ENCODE data around the gene PKP4. TPM values are rescaled to one million over a fixed set of nuclear protein-coding genes. Genes with fewer than 3 reads are reported as not detected.
A peak's percentile ranks its signal among the peaks of the same experiment; 100 is the strongest.

Gene PKP4
- total RNA-seq, 3 donors from 2014 or later, result 62.1 to 138 (median 121) TPM

DNA sequence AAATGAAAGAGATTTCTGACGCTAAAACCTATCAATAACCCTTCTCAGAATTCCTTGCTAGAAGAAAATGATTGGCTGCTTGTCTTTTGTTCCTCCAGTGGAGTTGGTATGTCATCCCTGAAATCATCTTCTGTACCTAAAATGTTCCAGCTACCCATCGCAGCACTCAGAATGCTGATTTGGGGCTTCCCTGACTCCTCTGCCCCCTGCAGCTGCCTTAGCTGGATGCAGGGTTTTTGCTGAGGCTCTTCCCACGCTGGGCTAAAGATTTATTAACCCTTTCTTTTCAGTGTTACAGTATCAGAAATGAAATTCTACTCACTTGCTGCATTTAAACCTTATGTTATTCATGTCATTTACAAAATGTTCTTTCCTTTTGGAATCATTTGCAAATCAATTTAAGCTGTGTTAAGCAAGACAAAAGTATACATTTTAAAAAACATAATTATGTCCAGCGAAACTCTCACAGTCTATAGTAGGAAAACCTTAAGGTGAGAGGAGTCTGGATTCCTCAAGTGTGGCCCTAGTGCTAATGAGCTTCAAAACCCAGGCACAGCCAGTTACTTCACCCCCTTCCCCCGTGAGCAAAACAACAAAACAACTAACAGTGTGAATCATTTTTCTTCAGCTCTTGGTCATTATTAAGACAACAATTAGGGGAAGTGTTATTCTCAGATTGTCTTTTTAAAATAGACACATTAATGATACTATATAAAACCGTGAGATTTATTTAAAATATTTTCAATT, 32.8 kb downstream of the PKP4 start:
- TF ChIP-seq POLR2A (IDR thresholded peaks at IDR 0.05) (no peak), POLR2AphosphoS5 (IDR thresholded peaks at IDR 0.05) (no peak)
- TF ChIP-seq, protein P1, sequence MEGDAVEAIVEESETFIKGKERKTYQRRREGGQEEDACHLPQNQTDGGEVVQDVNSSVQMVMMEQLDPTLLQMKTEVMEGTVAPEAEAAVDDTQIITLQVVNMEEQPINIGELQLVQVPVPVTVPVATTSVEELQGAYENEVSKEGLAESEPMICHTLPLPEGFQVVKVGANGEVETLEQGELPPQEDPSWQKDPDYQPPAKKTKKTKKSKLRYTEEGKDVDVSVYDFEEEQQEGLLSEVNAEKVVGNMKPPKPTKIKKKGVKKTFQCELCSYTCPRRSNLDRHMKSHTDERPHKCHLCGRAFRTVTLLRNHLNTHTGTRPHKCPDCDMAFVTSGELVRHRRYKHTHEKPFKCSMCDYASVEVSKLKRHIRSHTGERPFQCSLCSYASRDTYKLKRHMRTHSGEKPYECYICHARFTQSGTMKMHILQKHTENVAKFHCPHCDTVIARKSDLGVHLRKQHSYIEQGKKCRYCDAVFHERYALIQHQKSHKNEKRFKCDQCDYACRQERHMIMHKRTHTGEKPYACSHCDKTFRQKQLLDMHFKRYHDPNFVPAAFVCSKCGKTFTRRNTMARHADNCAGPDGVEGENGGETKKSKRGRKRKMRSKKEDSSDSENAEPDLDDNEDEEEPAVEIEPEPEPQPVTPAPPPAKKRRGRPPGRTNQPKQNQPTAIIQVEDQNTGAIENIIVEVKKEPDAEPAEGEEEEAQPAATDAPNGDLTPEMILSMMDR (IDR thresholded peaks at IDR 0.05), result no peak
- H3K36me3 ChIP-seq, result no peaks in the 10 kb centered on the region
- no peak for DNase-seq (ENCODE audit: low spot score in 2 of 2)
- intact Hi-C loops (cut with DNase I; ENCODE audit: low total_unique reads), result no loop called here
- H3K4me1 ChIP-seq, result no peaks in the 10 kb centered on the region
- no peaks in the 10 kb centered on the region for H3K27me3 ChIP-seq
- H3K4me3 ChIP-seq, result no peak overlapping the region
- H3K9me3 ChIP-seq, result no peaks in the 10 kb centered on the region
- no peak overlapping the region for H3K27ac ChIP-seq

DNA sequence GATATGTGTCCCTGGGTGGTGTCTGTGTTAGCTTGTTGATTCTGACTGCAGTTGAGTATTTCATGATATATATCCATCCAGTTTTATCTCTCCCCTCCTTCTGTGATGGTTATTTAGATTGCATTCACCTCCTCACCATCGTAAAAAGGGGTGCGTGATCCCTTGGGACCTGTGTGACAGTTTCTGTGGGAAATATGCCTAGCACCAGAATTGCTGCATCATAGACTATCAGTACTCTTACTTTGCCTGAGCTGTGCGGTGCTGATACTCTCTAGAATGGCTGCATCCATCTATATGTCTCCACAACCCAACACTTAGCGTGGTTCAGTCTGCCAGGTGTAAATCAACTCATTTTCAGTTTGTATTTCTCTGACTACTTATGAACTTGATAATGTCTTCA, 34.3 kb downstream of the PKP4 start:
- Histone ChIP-seq H3K9me3 (no peaks in the 10 kb centered on the region), H3K4me3 (no peak overlapping the region), H3K27me3 (no peaks in the 10 kb centered on the region), H3K4me1 (no peaks in the 10 kb centered on the region), H3K27ac (no peak overlapping the region), H3K36me3 (no peaks in the 10 kb centered on the region)
- intact Hi-C loops (cut with DNase I; ENCODE audit: low total_unique reads), result no loop called here
- no peak for DNase-seq (ENCODE audit: low spot score in 2 of 2)
- TF ChIP-seq POLR2A (IDR thresholded peaks at IDR 0.05) (no peak), POLR2AphosphoS5 (IDR thresholded peaks at IDR 0.05) (no peak)
- TF ChIP-seq, protein P1 (IDR thresholded peaks at IDR 0.05), result no peak

DNA sequence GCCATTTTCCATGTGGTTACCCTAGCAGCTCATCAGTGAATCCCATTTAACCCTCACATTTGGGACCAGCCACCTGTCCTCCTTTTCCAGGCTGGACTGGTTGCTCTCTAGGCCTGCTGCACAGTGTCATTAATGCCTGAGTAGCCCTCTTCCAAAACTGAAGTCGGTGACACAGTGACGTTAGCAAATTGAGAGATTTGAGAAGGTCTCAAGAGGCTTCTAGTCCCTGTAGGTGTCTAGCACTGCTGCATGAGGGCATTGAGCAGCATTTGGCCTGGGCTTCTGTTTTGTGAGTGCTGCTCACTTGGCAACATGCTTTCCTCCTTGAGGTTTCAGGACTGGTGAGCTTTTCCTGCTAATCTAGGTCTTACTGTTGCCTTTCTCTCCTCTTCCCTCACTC, 36.7 kb downstream of the PKP4 start:
- DNase-seq (ENCODE audit: low spot score in 2 of 2), result no peak
- Histone ChIP-seq H3K4me3 (no peak overlapping the region), H3K36me3 (no peaks in the 10 kb centered on the region), H3K4me1 (no peaks in the 10 kb centered on the region), H3K27ac (no peak overlapping the region), H3K27me3 (no peaks in the 10 kb centered on the region), H3K9me3 (no peaks in the 10 kb centered on the region)
- intact Hi-C loops (cut with DNase I; ENCODE audit: low total_unique reads), result no loop called here
- TF ChIP-seq POLR2AphosphoS5 (IDR thresholded peaks at IDR 0.05) (no peak), POLR2A (IDR thresholded peaks at IDR 0.05) (no peak)

DNA sequence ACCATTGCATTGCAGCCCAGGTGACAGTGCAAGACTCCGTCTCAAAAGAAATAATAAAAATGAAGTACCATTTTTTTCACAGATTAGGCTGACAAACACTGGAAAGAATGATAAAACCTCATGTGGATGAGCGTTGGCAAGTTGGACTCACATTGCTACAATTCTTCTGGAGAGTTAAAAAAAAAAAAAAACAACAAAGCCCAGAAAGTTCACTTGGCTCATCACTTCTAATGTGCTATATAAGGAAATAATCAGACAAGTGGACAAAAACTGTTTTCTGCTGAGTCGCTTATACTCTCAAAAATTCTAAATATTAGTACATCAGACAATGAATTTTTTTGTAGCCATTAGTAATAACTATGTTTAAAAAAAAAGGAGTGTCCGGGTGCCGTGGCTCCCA, 38.4 kb downstream of the PKP4 start:
- H3K27ac ChIP-seq, result no peak overlapping the region

DNA sequence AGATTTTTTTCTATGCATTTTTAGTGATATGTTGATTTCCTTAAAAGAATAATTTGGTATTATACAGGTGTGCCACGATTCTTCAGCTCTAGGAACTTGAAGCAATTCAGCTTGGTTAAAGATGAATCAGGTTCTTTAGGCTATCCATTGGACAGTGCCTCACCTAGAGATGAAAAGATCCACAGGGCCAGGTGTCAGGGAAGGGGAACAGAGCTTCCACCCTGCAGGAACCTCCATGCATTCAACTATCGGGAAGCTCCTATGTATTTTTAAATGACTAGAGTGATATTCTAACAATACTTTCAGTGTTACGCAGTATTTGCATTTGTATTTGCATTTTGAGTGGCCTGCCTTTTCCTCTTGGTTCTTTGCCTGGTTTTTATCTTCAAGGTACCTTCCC, 40.2 kb downstream of the PKP4 start:
- Histone ChIP-seq H3K36me3 (no peaks in the 10 kb centered on the region), H3K27me3 (no peaks in the 10 kb centered on the region), H3K4me3 (no peak overlapping the region), H3K4me1 (no peaks in the 10 kb centered on the region), H3K9me3 (no peaks in the 10 kb centered on the region), H3K27ac (peak overlapping the region in 1 of 2 donors; percentile 1)
- no peak for DNase-seq (ENCODE audit: low spot score in 2 of 2)
- TF ChIP-seq POLR2AphosphoS5 (IDR thresholded peaks at IDR 0.05) (no peak), POLR2A (IDR thresholded peaks at IDR 0.05) (no peak)
- TF ChIP-seq, protein P1 (IDR thresholded peaks at IDR 0.05), result no peak
- intact Hi-C loops (cut with DNase I; ENCODE audit: low total_unique reads), result no loop called here

More for the DNA sequence above, 38.4 kb downstream of the PKP4 start:
- H3K9me3 ChIP-seq, result no peaks in the 10 kb centered on the region
- H3K27me3 ChIP-seq, result no peaks in the 10 kb centered on the region
- no peak overlapping the region for H3K4me3 ChIP-seq
- no peaks in the 10 kb centered on the region for H3K36me3 ChIP-seq
- H3K4me1 ChIP-seq, result no peaks in the 10 kb centered on the region
- no peak for DNase-seq (ENCODE audit: low spot score in 2 of 2)
- intact Hi-C loops (cut with DNase I; ENCODE audit: low total_unique reads), result no loop called here
- TF ChIP-seq, protein P1 (IDR thresholded peaks at IDR 0.05), result no peak
- TF ChIP-seq POLR2A (IDR thresholded peaks at IDR 0.05), result no peak
- TF ChIP-seq POLR2AphosphoS5 (IDR thresholded peaks at IDR 0.05), result no peak
